Retina (tissue), 1 donor: ENCODE measurements around the gene RBPJ.

Experiments
- DNase-seq: peaks from one replicate; pipeline ENCODE4 v3.0.0-alpha.2; 2016

The RBPJ gene

GRCh38 chr4:26463386-26463785 lies 142.6 kb downstream of the RBPJ start:
- no peak for DNase-seq

- no peak for DNase-seq
Observed at GRCh38 chr4:26464420-26465095, 143.7 kb downstream of the RBPJ start.

GRCh38 chr4:26466578-26467270 lies 145.9 kb downstream of the RBPJ start:
- DNase-seq: no peak

GRCh38 chr4:26467724-26468123 lies 146.9 kb downstream of the RBPJ start:
- no peak for DNase-seq

GRCh38 chr4:26468283-26468949 lies 147.6 kb downstream of the RBPJ start:
- no peak for DNase-seq

- no peak for DNase-seq
Observed at GRCh38 chr4:26468977-26469376, 148.2 kb downstream of the RBPJ start.

- DNase-seq: no peak
Observed at GRCh38 chr4:26471890-26472289, 151.1 kb downstream of the RBPJ start.

- no peak for DNase-seq
Observed at GRCh38 chr4:26473893-26474292, 153.1 kb downstream of the RBPJ start.

- DNase-seq: no peak
Observed at GRCh38 chr4:26474551-26474950, 153.7 kb downstream of the RBPJ start.

GRCh38 chr4:26475716-26476115 lies 154.9 kb downstream of the RBPJ start:
- no peak for DNase-seq

GRCh38 chr4:26476545-26476944 lies 155.7 kb downstream of the RBPJ start:
- no peak for DNase-seq

- DNase-seq: no peak
Observed at GRCh38 chr4:26478330-26478729, 157.5 kb downstream of the RBPJ start.

- DNase-seq: no peak
Observed at GRCh38 chr4:26482508-26483462, 162.0 kb downstream of the RBPJ start.

GRCh38 chr4:26484032-26484515 lies 163.3 kb downstream of the RBPJ start:
- no peak for DNase-seq

- DNase-seq: no peak
Observed at GRCh38 chr4:26484516-26484915, 163.7 kb downstream of the RBPJ start.
